H9 (cell line): ENCODE measurements around the gene NPAS2. TPM values are rescaled to one million over a fixed set of nuclear protein-coding genes. Genes with fewer than 3 reads are reported as not detected.

Experiments used
- DNase-seq: peaks from one replicate; pipeline ENCODE4 v3.0.0-alpha.2; 2017
- H2AFZ ChIP-seq: one replicate; pipeline ENCODE4 v1.6.1; 2013; ENCODE audit warnings: mild to moderate bottlenecking, low read length, control low read depth, moderate library complexity
- H2AK5ac ChIP-seq: 2 replicates; pipeline ENCODE4 v1.6.1; 2013; ENCODE audit warnings: low read length, control low read depth, mixed read lengths; ENCODE audit not compliant: insufficient read length
- H2BK120ac ChIP-seq: one replicate; pipeline ENCODE4 v1.6.1; 2013; ENCODE audit warnings: low read depth, mild to moderate bottlenecking, low read length, control low read depth, inconsistent platforms; ENCODE audit not compliant: poor library complexity, severe bottlenecking
- H2BK12ac ChIP-seq: 2 replicates; pipeline ENCODE4 v1.6.1; 2013; ENCODE audit warnings: low read length, control low read depth, mixed read lengths, low read depth; ENCODE audit not compliant: insufficient read length
- H2BK15ac ChIP-seq: 2 replicates; pipeline ENCODE4 v1.6.1; 2013; ENCODE audit warnings: low read depth, low read length, control low read depth
- H2BK20ac ChIP-seq: one replicate; pipeline ENCODE4 v1.6.1; 2013; ENCODE audit warnings: low read depth, mild to moderate bottlenecking, low read length, control low read depth, inconsistent platforms; ENCODE audit not compliant: poor library complexity, severe bottlenecking
- H2BK5ac ChIP-seq: 2 replicates; pipeline ENCODE4 v1.6.1; 2013; ENCODE audit warnings: low read length, control low read depth, mixed read lengths; ENCODE audit not compliant: insufficient read length
- H3K14ac ChIP-seq: 2 replicates; pipeline ENCODE4 v1.6.1; 2013; ENCODE audit warnings: low read length, control low read depth; ENCODE audit not compliant: insufficient read depth
- H3K18ac ChIP-seq: 2 replicates; pipeline ENCODE4 v1.6.1; 2013; ENCODE audit warnings: low read depth, mild to moderate bottlenecking, mixed read lengths, low read length, control low read depth; ENCODE audit not compliant: insufficient read length
- H3K23ac ChIP-seq: 2 replicates; pipeline ENCODE4 v1.6.1; 2013; ENCODE audit warnings: low read length, control low read depth, mixed read lengths, low read depth; ENCODE audit not compliant: insufficient read length
- H3K23me2 ChIP-seq: 2 replicates; pipeline ENCODE4 v1.6.1; 2013; ENCODE audit warnings: low read depth, mild to moderate bottlenecking, mixed read lengths, low read length, control low read depth; ENCODE audit not compliant: insufficient read length, poor library complexity, severe bottlenecking
- H3K27ac ChIP-seq: 2 replicates; pipeline ENCODE4 v1.5.1; 2013; ENCODE audit warnings: low read length, control low read depth, mixed read lengths, low read depth; ENCODE audit not compliant: insufficient read length
- H3K27me3 ChIP-seq: 2 replicates; pipeline ENCODE4 v1.6.1; 2013; ENCODE audit warnings: low read length, control low read depth, inconsistent platforms; ENCODE audit not compliant: insufficient read depth
- H3K4ac ChIP-seq: 2 replicates; pipeline ENCODE4 v1.6.1; 2013; ENCODE audit warnings: low read depth, mild to moderate bottlenecking, control low read depth, inconsistent platforms, low read length, moderate library complexity
- H3K4me1 ChIP-seq: 2 replicates; pipeline ENCODE4 v1.6.1; 2013; ENCODE audit warnings: low read length, control low read depth, inconsistent platforms; ENCODE audit not compliant: insufficient read depth
- H3K4me2 ChIP-seq: 2 replicates; pipeline ENCODE4 v1.6.1; 2013; ENCODE audit warnings: low read length, control low read depth, mixed read lengths; ENCODE audit not compliant: insufficient read length, insufficient read depth
- H3K56ac ChIP-seq: 2 replicates; pipeline ENCODE4 v1.6.1; 2013; ENCODE audit warnings: low read depth, mild to moderate bottlenecking, mixed read lengths, low read length, control low read depth; ENCODE audit not compliant: insufficient read length
- H3K79me1 ChIP-seq: 2 replicates; pipeline ENCODE4 v1.6.1; 2013; ENCODE audit warnings: low read depth, mild to moderate bottlenecking, moderate library complexity, low read length, control low read depth, inconsistent platforms; ENCODE audit not compliant: insufficient read depth, poor library complexity, severe bottlenecking
- H3K79me2 ChIP-seq: 2 replicates; pipeline ENCODE4 v1.6.1; 2013; ENCODE audit warnings: low read length, control low read depth, inconsistent platforms; ENCODE audit not compliant: insufficient read depth
- H3K9ac ChIP-seq: 2 replicates; pipeline ENCODE4 v1.6.1; 2013; ENCODE audit warnings: low read length, control low read depth, mixed read lengths; ENCODE audit not compliant: insufficient read length; ENCODE audit errors: extremely low read depth
- H3K9me3 ChIP-seq: one replicate; pipeline ENCODE4 v1.6.1; 2013; ENCODE audit warnings: low read depth, low read length, inconsistent platforms; ENCODE audit not compliant: control insufficient read depth
- H3T11ph ChIP-seq: one replicate; pipeline ENCODE4 v1.6.1; 2013; ENCODE audit warnings: mild to moderate bottlenecking, low read length, control low read depth, inconsistent platforms
- H4K20me1 ChIP-seq: one replicate; pipeline ENCODE4 v1.6.1; 2013; ENCODE audit not compliant: control insufficient read depth, insufficient read length, insufficient read depth
- H4K5ac ChIP-seq: 2 replicates; pipeline ENCODE4 v1.6.1; 2013; ENCODE audit warnings: low read depth, mild to moderate bottlenecking, mixed read lengths, low read length, control low read depth; ENCODE audit not compliant: insufficient read length
- H4K8ac ChIP-seq: replicated peaks from 2 replicates; pipeline ENCODE4 v1.6.1; 2013; ENCODE audit warnings: low read length, control low read depth, mixed read lengths, low read depth; ENCODE audit not compliant: insufficient read length
- H4K91ac ChIP-seq: 2 replicates; pipeline ENCODE4 v1.6.1; 2013; ENCODE audit warnings: low read depth, mild to moderate bottlenecking, moderate library complexity, mixed read lengths, low read length, control low read depth; ENCODE audit not compliant: insufficient read length
- H3K27ac Mint-ChIP-seq, 3 experiments: 2 replicates in 2 of 3; 3 replicates in 1 of 3; pipeline ENCODE4 v1.8.0; 2020 to 2021; ENCODE audit warnings: mixed read lengths in 3 of 3, mild to moderate bottlenecking in 1 of 3, moderate library complexity in 1 of 3
- H3K27me3 Mint-ChIP-seq: 2 replicates; pipeline ENCODE4 v1.8.0; 2021; ENCODE audit warnings: low read depth, mild to moderate bottlenecking, moderate library complexity, mixed read lengths
- H3K36me3 Mint-ChIP-seq, 3 experiments: 2 replicates in 2 of 3; 3 replicates in 1 of 3; pipeline ENCODE4 v1.8.0; 2020 to 2021; ENCODE audit warnings: low read depth in 3 of 3, mixed read lengths in 3 of 3; ENCODE audit not compliant: insufficient read depth in 1 of 3
- H3K4me1 Mint-ChIP-seq, 2 experiments: 2 replicates each; pipeline ENCODE4 v1.8.0; 2020; ENCODE audit warnings: mixed read lengths in 2 of 2
- H3K4me3 Mint-ChIP-seq, 2 experiments: 2 replicates in 1 of 2; 3 replicates in 1 of 2; pipeline ENCODE4 v1.8.0; 2020 to 2021; ENCODE audit warnings: mild to moderate bottlenecking in 2 of 2, mixed read lengths in 2 of 2, moderate library complexity in 1 of 2
- H3K9me3 Mint-ChIP-seq, 2 experiments: 2 replicates in 1 of 2; 3 replicates in 1 of 2; pipeline ENCODE4 v1.8.0; 2020; ENCODE audit warnings: mild to moderate bottlenecking in 2 of 2, mixed read lengths in 2 of 2, moderate library complexity in 1 of 2
- WGBS: extraction: QIAGEN DNeasy Blood & Tissue Kit; methylation state at CpG from one replicate; pipeline ENCODE4 v1.1.7; 2013; ENCODE audit warnings: missing lambda C conversion rate, low lambda C conversion rate, mixed read lengths; ENCODE audit not compliant: insufficient read length; ENCODE audit errors: extremely low coverage; 5-methylcytosine and 5-hydroxymethylcytosine counted together
- total RNA-seq: library from RNA; stranded (reverse); gene quantifications from 2 replicates; pipeline ENCODE4 v1.2.1, GENCODE V29; 2021
- TF ChIP-seq, protein P1 (sequence below): fragments of 200-600 bp; sonication (generic); conservative IDR thresholded peaks from 3 replicates; pipeline ENCODE4 v1.8.0; 2021; ENCODE audit warnings: antibody characterized with exemption, mild to moderate bottlenecking

NPAS2 gene
- total RNA-seq, 1 experiment from 2014 or later, result 1.3 TPM

DNA sequence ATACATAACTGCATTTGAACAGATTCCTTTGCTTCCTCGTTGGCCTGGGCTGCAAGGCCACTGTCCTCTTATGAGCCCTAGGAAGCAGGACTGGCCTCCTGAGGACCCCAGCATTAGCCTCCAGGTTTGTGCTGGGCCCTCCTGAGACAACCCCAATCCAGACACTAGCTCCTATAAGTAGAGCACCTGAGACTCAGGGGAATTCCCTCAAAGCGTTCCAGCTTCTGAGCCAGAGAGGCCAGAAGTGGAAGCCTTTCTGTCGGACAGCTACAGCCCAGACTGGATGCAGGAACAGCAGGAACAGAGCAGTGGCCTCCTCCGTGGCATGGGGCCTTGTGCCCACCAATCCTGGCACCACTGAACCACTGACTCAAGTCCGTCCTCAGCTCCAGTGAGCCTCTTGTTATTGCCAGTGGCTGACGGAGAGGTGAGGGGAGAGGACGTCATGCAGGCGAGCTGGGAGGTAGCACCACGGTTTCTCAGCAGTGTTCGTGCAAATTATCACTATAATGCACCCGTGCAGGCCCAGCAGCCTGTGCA, 67.2 kb downstream of the NPAS2 start:
- no peak overlapping the region for H4K91ac ChIP-seq
- no peak overlapping the region for H3K23ac ChIP-seq
- peaks cover 42 to 47% of the 10 kb centered on the region in 2 experiments for H3K4me1 Mint-ChIP-seq
- H3K27me3 Mint-ChIP-seq, result peaks cover 3% of the 10 kb centered on the region
- H3K14ac ChIP-seq, result no peak overlapping the region
- H2BK15ac ChIP-seq, result no peak overlapping the region
- no peak overlapping the region for H2BK20ac ChIP-seq
- no peaks in the 10 kb centered on the region for H3K79me1 ChIP-seq
- H4K20me1 ChIP-seq, result no peaks in the 10 kb centered on the region
- no peak overlapping the region for H3K4me3 Mint-ChIP-seq
- H3K9me3 ChIP-seq, result no peaks in the 10 kb centered on the region
- H3K27ac Mint-ChIP-seq, result no peak overlapping the region
- no peak overlapping the region for H3K4ac ChIP-seq
- no peak overlapping the region for H4K5ac ChIP-seq
- no peak overlapping the region for H3K9ac ChIP-seq
- no peaks in the 10 kb centered on the region for H3K9me3 Mint-ChIP-seq
- no peaks in the 10 kb centered on the region for H3K79me2 ChIP-seq
- no peak overlapping the region for H4K8ac ChIP-seq
- no peak overlapping the region for H2BK12ac ChIP-seq
- no peak overlapping the region for H3K18ac ChIP-seq
- H3K27ac ChIP-seq, result no peak overlapping the region
- no peaks in the 10 kb centered on the region for H3K36me3 Mint-ChIP-seq
- H3K56ac ChIP-seq, result no peak overlapping the region
- H3K4me2 ChIP-seq, result no peak overlapping the region
- H2AK5ac ChIP-seq, result no peak overlapping the region
- TF ChIP-seq, protein P1, sequence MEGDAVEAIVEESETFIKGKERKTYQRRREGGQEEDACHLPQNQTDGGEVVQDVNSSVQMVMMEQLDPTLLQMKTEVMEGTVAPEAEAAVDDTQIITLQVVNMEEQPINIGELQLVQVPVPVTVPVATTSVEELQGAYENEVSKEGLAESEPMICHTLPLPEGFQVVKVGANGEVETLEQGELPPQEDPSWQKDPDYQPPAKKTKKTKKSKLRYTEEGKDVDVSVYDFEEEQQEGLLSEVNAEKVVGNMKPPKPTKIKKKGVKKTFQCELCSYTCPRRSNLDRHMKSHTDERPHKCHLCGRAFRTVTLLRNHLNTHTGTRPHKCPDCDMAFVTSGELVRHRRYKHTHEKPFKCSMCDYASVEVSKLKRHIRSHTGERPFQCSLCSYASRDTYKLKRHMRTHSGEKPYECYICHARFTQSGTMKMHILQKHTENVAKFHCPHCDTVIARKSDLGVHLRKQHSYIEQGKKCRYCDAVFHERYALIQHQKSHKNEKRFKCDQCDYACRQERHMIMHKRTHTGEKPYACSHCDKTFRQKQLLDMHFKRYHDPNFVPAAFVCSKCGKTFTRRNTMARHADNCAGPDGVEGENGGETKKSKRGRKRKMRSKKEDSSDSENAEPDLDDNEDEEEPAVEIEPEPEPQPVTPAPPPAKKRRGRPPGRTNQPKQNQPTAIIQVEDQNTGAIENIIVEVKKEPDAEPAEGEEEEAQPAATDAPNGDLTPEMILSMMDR, result no peak
- H2BK120ac ChIP-seq, result no peak overlapping the region
- DNase-seq, result no peak
- WGBS, result no CpG with 5 or more reads among the region's 11 CpGs
- H3K4me1 ChIP-seq, result peaks cover 19% of the 10 kb centered on the region; the same call in 1 of the 2 replicates
- no peaks in the 10 kb centered on the region for H3K27me3 ChIP-seq
- no peak overlapping the region for H2BK5ac ChIP-seq
- H3K23me2 ChIP-seq, result no peaks in the 10 kb centered on the region
- H2AFZ ChIP-seq, result no peak overlapping the region
- H3T11ph ChIP-seq, result no peak overlapping the region
